ENCODE results near the gene LSAMP.

The LSAMP gene

DNA sequence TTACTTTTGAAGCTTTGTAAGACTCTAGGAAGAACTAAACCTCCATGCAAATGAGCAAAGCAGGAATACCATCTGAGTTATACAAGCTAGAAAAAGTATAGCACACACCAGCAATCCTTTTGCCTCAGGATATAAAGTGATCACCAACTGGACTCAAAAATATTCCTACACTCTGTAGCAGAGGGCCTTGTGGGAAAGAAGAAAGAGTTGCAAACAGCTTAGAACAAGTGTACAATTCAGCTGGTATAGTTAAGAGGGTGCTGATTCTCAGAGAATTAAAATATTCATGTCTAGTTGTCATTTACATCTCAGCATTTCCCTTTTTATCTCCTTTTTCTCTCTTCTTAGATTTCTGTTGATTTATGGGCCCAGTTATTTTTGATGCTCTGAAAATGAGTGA lies 573.6 kb downstream of the LSAMP start (continued):
- TF ChIP-seq, protein P1, sequence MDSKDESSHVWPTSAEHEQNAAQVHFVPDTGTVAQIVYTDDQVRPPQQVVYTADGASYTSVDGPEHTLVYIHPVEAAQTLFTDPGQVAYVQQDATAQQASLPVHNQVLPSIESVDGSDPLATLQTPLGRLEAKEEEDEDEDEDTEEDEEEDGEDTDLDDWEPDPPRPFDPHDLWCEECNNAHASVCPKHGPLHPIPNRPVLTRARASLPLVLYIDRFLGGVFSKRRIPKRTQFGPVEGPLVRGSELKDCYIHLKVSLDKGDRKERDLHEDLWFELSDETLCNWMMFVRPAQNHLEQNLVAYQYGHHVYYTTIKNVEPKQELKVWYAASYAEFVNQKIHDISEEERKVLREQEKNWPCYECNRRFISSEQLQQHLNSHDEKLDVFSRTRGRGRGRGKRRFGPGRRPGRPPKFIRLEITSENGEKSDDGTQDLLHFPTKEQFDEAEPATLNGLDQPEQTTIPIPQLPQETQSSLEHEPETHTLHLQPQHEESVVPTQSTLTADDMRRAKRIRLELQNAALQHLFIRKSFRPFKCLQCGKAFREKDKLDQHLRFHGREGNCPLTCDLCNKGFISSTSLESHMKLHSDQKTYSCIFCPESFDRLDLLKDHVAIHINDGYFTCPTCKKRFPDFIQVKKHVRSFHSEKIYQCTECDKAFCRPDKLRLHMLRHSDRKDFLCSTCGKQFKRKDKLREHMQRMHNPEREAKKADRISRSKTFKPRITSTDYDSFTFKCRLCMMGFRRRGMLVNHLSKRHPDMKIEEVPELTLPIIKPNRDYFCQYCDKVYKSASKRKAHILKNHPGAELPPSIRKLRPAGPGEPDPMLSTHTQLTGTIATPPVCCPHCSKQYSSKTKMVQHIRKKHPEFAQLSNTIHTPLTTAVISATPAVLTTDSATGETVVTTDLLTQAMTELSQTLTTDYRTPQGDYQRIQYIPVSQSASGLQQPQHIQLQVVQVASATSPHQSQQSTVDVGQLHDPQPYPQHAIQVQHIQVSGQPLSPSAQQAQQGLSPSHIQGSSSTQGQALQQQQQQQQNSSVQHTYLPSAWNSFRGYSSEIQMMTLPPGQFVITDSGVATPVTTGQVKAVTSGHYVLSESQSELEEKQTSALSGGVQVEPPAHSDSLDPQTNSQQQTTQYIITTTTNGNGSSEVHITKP (tag by site-specific recombination; IDR thresholded peaks at IDR 0.05): no peak
- TF ChIP-seq HOXA7 (CRISPR knock-in tag; IDR thresholded peaks at IDR 0.05; ENCODE audit: borderline replicate concordance) (no peak), ZSCAN30 (tag by site-specific recombination; IDR thresholded peaks at IDR 0.05) (no peak), ZNF311 (tag by site-specific recombination; IDR thresholded peaks at IDR 0.05; ENCODE audit: borderline replicate concordance) (no peak)

DNA sequence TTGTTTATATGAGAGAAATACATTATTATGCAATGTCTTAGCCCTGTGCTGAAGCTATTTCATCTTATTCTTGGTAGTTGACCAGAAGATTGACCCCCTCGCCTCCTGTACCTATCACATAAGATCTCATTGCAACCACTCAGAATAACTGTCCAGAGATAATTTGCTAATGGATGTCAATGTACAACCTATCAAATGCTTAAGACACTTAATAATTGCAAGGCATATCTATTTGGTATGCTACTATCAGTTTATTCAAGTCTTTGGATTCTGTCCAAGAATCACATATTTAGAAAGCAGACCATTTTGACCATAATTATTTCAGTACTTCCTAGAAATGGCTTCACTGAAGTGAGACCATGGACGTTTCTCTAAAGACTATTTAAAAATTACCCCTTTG lies 580.4 kb downstream of the LSAMP start:
- TF ChIP-seq SCRT1 (tag by site-specific recombination; IDR thresholded peaks at IDR 0.05; ENCODE audit: borderline replicate concordance) (no peak), ZNF221 (tag by site-specific recombination; IDR thresholded peaks at IDR 0.05; ENCODE audit: borderline replicate concordance) (no peak), ZNF146 (tag by site-specific recombination; IDR thresholded peaks at IDR 0.05) (no peak), ZNF214 (tag by site-specific recombination; IDR thresholded peaks at IDR 0.05; ENCODE audit: borderline replicate concordance) (no peak), ZNF169 (tag by site-specific recombination; IDR thresholded peaks at IDR 0.05) (no peak), ZNF426 (tag by site-specific recombination; IDR thresholded peaks at IDR 0.05) (no peak), ZNF521 (tag by site-specific recombination; IDR thresholded peaks at IDR 0.05) (no peak), ZNF843 (tag by site-specific recombination; IDR thresholded peaks at IDR 0.05) (no peak), OSR2 (tag by site-specific recombination; IDR thresholded peaks at IDR 0.05) (no peak), SP7 (tag by site-specific recombination; IDR thresholded peaks at IDR 0.05) (no peak), SP2 (tag by site-specific recombination; IDR thresholded peaks at IDR 0.05) (no peak), ZNF707 (tag by site-specific recombination; IDR thresholded peaks at IDR 0.05) (no peak), ZNF76 (tag by site-specific recombination; IDR thresholded peaks at IDR 0.05; ENCODE audit: borderline replicate concordance, low read depth) (no peak)
- TF ChIP-seq, protein P2, sequence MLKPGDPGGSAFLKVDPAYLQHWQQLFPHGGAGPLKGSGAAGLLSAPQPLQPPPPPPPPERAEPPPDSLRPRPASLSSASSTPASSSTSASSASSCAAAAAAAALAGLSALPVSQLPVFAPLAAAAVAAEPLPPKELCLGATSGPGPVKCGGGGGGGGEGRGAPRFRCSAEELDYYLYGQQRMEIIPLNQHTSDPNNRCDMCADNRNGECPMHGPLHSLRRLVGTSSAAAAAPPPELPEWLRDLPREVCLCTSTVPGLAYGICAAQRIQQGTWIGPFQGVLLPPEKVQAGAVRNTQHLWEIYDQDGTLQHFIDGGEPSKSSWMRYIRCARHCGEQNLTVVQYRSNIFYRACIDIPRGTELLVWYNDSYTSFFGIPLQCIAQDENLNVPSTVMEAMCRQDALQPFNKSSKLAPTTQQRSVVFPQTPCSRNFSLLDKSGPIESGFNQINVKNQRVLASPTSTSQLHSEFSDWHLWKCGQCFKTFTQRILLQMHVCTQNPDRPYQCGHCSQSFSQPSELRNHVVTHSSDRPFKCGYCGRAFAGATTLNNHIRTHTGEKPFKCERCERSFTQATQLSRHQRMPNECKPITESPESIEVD (tag by site-specific recombination; IDR thresholded peaks at IDR 0.05): no peak
- TF ChIP-seq, protein P3, sequence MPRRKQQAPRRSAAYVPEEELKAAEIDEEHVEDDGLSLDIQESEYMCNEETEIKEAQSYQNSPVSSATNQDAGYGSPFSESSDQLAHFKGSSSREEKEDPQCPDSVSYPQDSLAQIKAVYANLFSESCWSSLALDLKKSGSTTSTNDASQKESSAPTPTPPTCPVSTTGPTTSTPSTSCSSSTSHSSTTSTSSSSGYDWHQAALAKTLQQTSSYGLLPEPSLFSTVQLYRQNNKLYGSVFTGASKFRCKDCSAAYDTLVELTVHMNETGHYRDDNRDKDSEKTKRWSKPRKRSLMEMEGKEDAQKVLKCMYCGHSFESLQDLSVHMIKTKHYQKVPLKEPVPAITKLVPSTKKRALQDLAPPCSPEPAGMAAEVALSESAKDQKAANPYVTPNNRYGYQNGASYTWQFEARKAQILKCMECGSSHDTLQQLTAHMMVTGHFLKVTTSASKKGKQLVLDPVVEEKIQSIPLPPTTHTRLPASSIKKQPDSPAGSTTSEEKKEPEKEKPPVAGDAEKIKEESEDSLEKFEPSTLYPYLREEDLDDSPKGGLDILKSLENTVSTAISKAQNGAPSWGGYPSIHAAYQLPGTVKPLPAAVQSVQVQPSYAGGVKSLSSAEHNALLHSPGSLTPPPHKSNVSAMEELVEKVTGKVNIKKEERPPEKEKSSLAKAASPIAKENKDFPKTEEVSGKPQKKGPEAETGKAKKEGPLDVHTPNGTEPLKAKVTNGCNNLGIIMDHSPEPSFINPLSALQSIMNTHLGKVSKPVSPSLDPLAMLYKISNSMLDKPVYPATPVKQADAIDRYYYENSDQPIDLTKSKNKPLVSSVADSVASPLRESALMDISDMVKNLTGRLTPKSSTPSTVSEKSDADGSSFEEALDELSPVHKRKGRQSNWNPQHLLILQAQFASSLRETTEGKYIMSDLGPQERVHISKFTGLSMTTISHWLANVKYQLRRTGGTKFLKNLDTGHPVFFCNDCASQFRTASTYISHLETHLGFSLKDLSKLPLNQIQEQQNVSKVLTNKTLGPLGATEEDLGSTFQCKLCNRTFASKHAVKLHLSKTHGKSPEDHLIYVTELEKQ (tag by site-specific recombination; IDR thresholded peaks at IDR 0.05; ENCODE audit: borderline replicate concordance): no peak
- TF ChIP-seq, protein P4, sequence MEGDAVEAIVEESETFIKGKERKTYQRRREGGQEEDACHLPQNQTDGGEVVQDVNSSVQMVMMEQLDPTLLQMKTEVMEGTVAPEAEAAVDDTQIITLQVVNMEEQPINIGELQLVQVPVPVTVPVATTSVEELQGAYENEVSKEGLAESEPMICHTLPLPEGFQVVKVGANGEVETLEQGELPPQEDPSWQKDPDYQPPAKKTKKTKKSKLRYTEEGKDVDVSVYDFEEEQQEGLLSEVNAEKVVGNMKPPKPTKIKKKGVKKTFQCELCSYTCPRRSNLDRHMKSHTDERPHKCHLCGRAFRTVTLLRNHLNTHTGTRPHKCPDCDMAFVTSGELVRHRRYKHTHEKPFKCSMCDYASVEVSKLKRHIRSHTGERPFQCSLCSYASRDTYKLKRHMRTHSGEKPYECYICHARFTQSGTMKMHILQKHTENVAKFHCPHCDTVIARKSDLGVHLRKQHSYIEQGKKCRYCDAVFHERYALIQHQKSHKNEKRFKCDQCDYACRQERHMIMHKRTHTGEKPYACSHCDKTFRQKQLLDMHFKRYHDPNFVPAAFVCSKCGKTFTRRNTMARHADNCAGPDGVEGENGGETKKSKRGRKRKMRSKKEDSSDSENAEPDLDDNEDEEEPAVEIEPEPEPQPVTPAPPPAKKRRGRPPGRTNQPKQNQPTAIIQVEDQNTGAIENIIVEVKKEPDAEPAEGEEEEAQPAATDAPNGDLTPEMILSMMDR (tag by site-specific recombination; IDR thresholded peaks at IDR 0.05): no peak
- TF ChIP-seq, protein P5, sequence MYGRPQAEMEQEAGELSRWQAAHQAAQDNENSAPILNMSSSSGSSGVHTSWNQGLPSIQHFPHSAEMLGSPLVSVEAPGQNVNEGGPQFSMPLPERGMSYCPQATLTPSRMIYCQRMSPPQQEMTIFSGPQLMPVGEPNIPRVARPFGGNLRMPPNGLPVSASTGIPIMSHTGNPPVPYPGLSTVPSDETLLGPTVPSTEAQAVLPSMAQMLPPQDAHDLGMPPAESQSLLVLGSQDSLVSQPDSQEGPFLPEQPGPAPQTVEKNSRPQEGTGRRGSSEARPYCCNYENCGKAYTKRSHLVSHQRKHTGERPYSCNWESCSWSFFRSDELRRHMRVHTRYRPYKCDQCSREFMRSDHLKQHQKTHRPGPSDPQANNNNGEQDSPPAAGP (tag by site-specific recombination; IDR thresholded peaks at IDR 0.05): no peak
- ChIA-PET CTCF (no interaction called here), POLR2A (no interaction called here)
- Histone ChIP-seq H3K27ac (ENCODE audit: extremely low read depth, low read depth, low read length) (no peak overlapping the region), H3K4me1 (ENCODE audit: control insufficient read depth, insufficient read depth, low read length) (no peaks in the 10 kb centered on the region), H3K9me3 (ENCODE audit: control insufficient read depth, insufficient read depth, low read depth, low read length) (no peaks in the 10 kb centered on the region), H3K4me3 (ENCODE audit: low read depth, low read length) (no peak overlapping the region), H3K36me3 (ENCODE audit: control insufficient read depth in 2 of 2, insufficient read depth in 1 of 2, low read length in 2 of 2) (no peaks in the 10 kb centered on the region)
